ENCODE data around the gene COPB2.
A peak's percentile ranks its signal among the peaks of the same experiment; 100 is the strongest.
"Not testable (repeated sequence)": the region's sequence is repeated elsewhere in the genome, so short reads cannot be mapped to it uniquely, and the experiment has no call there.

COPB2 gene

DNA sequence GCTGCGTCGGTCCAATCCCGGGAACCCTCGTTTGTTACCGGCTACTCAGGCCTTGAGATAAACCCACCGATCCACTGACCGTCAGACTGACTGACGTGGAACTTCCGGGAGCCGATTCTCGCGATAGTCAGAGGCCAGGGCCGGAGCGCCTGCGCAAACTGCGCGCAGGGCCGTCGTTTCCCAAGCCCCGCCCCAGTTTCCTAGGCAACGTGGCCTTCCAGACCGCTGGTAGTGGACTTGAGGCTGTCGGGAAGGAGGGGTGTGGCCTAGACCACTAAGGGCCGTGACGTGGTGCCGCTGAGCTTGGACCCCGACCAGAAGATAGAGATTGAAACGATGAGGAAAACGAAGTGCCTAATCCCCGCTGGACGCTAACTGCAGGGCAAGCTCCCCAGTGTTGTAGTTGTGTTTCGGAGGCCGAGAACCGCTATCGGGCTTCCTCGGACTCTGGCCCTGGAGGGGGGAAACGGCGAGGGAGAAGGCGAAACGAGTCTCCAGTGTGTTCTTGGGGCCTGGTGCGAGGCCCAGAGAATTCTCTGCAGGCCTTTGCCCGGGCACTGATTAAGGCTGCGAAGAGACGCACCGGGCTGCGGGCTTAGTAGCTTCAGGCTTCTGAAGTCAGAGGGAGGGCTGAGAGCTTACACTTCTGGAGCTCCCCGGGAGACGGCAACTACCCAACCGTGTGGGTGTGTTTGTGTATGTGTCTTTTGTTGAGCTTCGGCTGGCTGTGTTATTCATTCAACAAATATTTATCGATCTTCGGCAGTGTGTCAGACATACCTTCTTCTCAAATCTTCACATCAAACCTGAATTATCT lies at the start of gene COPB2:
TSS of gene COPB2 (minus strand) at position 96 of the 817 bp plus-strand sequence. CDS start 97 bp downstream, outside the sequence.
- peak; percentile 89 for DNase-seq (ENCODE audit: low read depth)

- DNase-seq (ENCODE audit: low read depth), result no peak
Measured at GRCh38 chr3:139434764-139435307, 45.4 kb upstream of the COPB2 start.

- DNase-seq (ENCODE audit: low read depth), result no peak
Measured at GRCh38 chr3:139434228-139434627, 44.8 kb upstream of the COPB2 start.

- no peak for DNase-seq (ENCODE audit: low read depth)
Measured at GRCh38 chr3:139433089-139433488, 43.6 kb upstream of the COPB2 start.

GRCh38 chr3:139430493-139430892 lies 41.0 kb upstream of the COPB2 start:
- no peak for DNase-seq (ENCODE audit: low read depth)

DNA sequence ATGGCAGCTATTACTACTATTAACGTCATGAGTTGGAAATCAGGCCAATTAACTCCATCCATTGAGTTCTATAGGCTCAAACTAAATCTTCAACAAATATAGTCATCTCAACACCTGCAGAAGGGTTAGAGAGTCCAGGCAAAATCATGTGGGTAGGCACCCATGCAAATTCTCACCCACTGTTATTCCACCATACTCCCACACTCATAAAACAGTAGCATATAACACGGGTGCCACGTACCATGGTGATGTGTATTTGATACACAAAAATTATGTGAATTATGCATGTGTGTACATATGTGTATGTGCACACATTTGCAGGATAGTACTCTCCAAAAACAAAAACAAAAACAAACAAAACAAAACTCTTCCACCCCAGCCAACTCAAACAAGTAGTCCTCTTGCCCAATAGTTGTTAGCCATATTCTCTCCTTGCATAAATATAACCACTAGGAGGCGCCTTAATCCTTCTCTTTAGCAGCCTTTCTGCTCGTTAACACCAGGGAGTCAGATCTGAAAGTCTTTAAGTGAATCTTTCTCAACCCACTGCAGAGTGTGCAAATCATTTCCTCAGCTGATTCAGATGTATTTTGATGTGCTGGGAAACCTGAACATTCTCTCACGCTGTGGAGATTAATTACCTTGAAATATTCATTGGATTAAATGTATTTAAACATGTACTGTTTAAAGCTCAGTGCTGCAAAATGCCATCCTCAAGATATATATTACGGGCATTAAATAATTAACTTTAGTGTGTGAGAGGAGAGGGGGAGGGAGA lies 38.0 kb upstream of the COPB2 start:
- DNase-seq (ENCODE audit: low read depth), result no peak

- no peak for DNase-seq (ENCODE audit: low read depth)
Measured at GRCh38 chr3:139425745-139426400, 36.4 kb upstream of the COPB2 start.

- DNase-seq (ENCODE audit: low read depth), result no peak
Measured at GRCh38 chr3:139423232-139423631, 33.8 kb upstream of the COPB2 start.

DNA sequence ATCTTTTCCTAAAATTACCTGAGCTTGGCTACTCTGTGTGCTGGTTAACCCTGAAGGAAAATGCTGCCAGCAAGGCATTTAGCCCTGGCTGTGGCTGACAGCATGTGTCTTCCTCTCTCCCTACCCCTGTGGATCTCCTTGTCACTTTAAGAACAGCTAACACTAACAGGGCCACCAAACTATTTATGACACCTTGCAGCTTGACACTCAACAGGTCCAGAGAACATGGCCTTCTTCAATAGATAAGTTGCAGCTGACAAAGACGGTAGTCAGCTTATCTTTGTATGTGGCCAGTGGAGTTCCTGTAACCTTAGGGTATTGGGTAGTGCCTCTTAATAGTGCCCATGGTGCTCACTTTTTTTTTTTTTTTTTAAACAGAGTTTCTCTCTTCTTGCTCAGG lies 32.0 kb upstream of the COPB2 start:
- DNase-seq (ENCODE audit: low read depth), result no peak

DNA sequence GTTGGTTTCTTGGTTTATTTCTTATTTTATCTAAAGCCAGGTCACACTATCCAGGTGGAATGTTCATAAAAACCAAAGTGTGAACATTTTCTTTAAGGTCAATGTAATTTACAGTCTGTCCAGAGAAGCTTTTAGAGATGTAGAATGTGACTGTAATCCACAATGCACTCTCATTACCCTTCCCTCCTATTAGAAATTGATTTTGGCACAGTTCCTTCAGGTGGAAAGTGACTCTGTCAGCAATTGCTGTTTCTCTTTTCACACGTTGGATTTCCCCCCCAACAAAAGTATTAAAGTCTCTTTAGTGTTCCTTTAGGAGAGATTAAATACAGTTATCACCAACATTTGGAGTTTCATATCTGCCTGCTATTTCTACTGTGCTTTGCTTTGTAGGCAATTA lies 31.6 kb upstream of the COPB2 start:
- DNase-seq (ENCODE audit: low read depth), result no peak

- DNase-seq (ENCODE audit: low read depth), result no peak
Measured at GRCh38 chr3:139418144-139418543, 28.7 kb upstream of the COPB2 start.

GRCh38 chr3:139416275-139416674 lies 26.8 kb upstream of the COPB2 start:
- DNase-seq (ENCODE audit: low read depth), result no peak

DNA sequence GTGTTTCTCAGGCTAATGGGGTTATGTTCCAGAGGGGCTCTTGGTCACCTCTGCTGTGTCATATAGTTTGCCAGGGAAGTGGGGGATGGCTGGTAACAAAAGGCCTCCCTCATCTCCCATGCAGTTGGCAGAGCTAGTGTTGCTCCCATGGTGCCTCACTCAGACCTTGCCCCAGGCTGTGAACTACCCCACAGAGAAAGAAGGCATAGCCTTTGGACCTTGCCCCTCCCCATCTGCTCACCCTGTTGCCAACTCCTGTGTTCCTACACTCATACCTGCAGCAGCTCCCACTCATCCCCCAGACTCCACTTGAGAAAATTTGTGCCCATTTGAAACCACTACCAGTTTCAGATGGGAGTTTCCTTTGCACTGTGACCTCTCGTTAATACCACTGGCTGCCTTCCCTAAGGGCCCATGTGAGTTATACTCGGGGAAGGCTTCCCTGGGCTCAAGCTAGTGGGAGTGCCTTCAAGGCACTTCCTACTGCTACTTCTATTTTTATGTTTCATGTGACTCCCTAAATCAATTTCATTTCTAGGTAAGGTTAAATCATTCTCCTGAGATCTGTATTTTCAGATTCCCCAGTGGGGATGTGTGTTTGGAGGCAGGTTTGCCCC lies 25.3 kb upstream of the COPB2 start:
- no peak for DNase-seq (ENCODE audit: low read depth)

DNA sequence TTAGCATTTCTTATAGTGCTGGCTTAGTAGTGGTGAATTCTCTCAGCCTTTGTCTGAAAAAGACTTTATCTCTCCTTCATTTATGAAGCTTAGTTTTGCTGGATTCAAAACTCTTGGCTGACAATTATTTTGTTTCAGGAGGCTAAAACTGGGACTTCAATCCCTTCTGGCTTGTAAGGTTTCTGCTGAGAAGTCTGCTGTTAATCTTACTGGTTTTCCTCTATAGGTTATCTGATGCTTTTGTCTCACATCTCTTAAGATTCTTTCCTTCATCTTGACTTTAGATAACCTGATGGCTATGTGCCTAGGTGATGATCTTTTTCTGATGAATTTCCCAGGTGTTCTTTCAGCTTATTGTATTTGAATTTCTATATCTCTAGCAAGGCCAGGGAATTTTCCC lies 23.4 kb upstream of the COPB2 start:
- DNase-seq (ENCODE audit: low read depth), result not testable (repeated sequence)

DNA sequence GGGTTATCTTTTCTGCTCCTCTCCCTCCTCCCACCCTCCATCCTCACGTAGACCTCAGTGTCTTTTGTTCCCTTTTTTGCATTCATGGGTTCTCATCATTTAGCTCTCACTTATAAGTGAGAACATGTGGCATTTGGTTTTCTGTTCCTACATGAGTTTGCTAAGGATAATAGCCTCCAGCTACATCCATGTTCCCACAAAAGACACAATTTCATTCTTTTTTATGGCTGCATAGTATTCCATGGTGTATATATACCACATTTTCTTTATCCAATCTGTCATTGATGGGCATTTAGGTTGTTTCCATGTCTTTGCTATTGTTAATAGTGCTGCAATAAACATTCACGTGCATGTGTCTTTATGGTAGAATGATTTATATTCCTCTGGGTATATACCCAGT lies 11.7 kb upstream of the COPB2 start:
- DNase-seq (ENCODE audit: low read depth), result not testable (repeated sequence)

DNA sequence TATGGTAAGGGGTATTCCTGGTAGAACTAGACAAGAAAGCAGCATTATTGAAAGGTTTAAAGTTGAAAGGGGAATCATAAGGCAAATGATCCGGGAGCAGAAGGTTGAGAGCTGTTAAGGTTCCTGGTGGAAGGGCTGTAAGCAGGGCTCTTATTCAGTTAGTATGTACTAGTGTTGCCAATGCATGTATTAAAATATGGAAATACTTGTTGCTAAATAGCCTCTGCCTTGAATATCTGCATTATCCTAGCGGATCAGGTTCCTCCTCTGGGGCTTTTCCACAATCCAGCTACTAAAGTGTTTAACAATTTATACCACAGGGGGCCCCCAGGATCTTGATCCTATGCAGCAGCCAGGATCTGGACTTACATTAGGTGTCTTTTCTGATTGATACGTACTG lies 7.3 kb upstream of the COPB2 start:
- no peak for DNase-seq (ENCODE audit: low read depth)

- DNase-seq (ENCODE audit: low read depth), result no peak
Measured at GRCh38 chr3:139394116-139394515, 4.7 kb upstream of the COPB2 start.

GRCh38 chr3:139388821-139389551 lies 461 bp downstream of the COPB2 start:
- DNase-seq (ENCODE audit: low read depth), result no peak

GRCh38 chr3:139388077-139388476 lies 1.4 kb downstream of the COPB2 start:
- DNase-seq (ENCODE audit: low read depth), result no peak

DNA sequence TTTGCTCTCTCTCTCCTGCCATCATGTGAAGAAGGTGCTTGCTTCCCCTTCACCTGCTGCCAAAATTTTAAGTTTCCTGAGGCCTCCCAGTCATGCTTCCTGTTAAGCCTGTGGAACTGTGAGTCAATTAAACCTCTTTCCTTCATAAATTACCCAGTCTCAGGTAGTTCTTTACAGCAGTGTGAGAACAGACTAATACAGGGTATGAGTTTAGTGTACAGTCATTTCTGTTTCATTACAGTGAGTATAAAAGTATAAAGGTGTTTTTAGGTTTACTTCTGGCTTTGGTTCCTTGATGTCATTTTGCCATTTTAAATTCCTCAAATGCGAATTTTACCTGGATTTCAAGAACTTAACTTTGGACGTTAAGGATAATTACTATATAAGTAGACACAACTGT lies 7.2 kb downstream of the COPB2 start:
- DNase-seq (ENCODE audit: low read depth), result not testable (repeated sequence)

GRCh38 chr3:139380575-139380974 lies 8.9 kb downstream of the COPB2 start:
- no peak for DNase-seq (ENCODE audit: low read depth)
